Brain pericyte (primary cell): ENCODE results near the gene SERGEF.

Experiments used
- DNase-seq: peaks from one replicate; pipeline ENCODE4 v3.0.0-alpha.2; 2012; ENCODE audit warnings: low read depth, low spot score

SERGEF gene

GRCh38 chr11:18012906-18013781 is at the start of gene SERGEF:
TSS of gene SERGEF (minus strand) at chr11:18013047. CDS start at chr11:18013010, 37 bp downstream.
- no peak for DNase-seq

DNA sequence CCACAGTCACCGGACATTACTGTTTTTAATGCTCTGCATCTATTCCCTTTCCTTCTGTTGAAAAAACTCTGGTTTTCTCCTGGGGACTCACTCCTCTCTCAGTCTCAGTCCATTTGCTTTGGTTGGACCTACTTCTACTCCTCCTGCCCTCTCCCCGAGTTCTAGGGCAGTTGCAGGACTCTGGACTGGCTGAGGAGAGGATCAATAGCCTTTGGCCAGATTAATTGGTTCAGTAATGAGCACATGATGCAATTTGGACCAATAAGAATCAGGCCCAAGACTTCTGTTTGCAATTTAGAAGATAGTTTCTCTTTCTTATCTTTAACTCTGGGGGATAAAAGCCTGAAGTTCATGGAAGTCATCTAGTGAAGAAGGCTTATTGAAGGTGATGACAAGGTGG is 48.5 kb upstream of the SERGEF start:
- no peak for DNase-seq

- no peak for DNase-seq
These were observed 43.8 kb upstream of the SERGEF start for GRCh38 chr11:18056561-18057181.

GRCh38 chr11:18054511-18055103 is 41.8 kb upstream of the SERGEF start:
- DNase-seq, result no peak

- no peak for DNase-seq
These were observed 38.0 kb upstream of the SERGEF start for GRCh38 chr11:18050848-18051247.

- DNase-seq, result no peak
These were observed 33.4 kb upstream of the SERGEF start, which contains the start of gene TPH1 for GRCh38 chr11:18046116-18046777. TSS of gene TPH1 (minus strand) at chr11:18046269. CDS start at chr11:18040762, 5,507 bp downstream.

DNA sequence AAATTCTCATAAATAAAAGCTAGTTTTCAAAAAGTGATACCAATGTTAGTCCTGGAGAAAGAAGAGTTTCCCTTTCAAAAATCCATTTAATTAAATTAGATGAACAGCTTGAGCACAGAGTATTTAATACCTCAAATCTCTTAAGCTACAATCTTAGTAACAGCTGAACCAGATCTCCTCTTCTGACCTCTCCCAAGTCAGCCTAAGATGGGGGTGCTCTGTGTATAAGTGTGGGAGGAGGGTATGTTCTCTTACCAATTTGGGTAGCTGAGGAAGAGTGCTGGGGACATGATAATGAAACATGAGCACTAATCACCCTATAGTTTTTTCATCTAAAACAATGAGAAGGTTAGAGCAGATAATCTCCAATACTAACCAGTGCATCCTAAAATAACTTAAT is 23.6 kb upstream of the SERGEF start:
- no peak for DNase-seq

- DNase-seq, result no peak
These were observed 14.6 kb upstream of the SERGEF start for GRCh38 chr11:18027475-18027874.

GRCh38 chr11:18022419-18022818 is 9.6 kb upstream of the SERGEF start:
- no peak for DNase-seq

GRCh38 chr11:18019650-18020049 is 6.8 kb upstream of the SERGEF start:
- DNase-seq, result no peak

DNA sequence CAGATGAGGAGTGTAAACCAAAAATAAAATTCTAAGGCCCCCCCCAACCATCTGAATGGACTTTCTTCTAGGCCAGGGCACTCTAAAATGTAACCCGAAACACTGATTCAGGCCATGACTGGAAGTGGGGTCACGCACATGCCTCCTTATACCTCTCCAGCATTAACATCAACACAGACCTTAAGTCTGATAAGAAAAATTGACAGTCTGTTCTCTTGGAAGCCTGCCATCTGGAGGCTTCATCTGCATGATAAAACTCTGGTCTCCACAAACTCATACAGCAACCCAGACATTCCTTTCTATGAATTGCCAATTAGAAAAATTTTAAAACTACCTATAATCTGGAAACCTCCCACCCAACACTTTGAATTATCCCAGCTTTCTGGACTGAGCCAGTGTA is 3.9 kb upstream of the SERGEF start:
- DNase-seq, result no peak

- DNase-seq, result no peak
These were observed 2.0 kb upstream of the SERGEF start for GRCh38 chr11:18014876-18015275.

DNA sequence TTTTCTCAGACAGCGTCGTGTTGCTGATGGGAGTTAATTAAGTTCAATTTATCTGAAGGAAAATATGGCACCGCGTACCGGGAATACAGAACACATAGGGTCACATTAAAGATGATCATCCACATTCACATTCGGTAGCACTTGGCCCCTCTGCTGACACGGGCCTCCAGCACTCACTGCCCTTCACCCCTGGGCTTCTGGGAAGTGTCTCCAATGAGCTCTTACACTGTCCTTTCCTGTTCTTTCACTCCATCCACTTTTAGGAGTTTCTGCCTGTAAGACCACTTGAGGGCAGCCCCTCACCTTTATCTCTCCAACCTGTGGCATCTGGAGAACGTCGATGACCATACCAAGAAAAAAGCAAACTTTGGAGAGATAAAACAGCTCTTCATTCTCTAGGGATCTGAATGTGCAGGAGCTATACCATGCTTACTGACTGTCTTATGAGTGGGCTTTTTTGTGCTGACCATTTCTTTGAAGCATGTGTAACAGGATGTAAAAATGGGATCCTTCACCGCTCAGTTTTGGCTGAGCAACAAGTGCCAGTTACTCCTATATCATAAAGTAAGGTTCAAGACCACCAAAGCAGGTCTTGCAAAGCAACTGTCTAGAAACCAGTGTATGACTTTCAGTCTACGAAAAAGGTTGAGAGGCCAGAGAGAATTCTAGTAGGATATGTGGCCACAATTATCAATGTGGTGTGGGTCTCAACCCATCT is 1.1 kb upstream of the SERGEF start:
- no peak for DNase-seq

DNA sequence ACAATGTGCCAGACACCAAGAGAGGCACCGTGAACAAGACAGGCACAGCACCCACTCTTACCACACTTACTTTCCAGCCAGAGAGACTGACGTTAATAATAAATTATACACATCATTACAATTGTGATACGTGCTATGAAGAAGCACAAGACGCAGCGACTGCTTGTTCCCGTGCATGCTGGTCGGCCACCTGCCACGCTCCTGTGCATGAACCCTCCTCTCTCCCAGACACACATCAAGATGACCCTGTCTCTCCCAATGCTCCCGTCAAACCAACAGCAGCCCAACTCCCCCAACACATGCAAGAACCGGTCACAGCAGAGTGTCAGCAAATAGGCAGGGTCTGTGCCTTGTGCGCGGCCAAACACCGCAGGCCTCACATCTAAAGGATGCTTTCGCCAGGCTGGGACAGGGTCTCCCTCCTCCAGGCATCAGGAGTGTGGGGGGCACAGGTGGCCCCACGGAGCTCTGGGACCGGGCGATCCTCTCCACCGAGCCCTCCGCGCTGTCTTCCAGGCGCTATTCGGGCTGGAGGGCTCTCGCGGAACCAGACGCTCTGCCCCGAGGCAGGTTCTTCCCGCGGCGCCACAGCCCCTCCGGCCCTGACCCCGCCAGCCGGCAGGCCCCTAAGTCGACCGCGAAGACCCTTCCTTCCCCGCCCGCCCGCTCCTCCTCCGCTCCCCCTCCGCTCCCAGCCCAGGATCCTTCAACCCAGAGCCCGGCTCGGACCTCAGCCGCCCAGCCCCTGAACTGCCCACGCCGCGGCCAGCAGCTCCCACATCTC is 533 bp downstream of the SERGEF start:
- DNase-seq, result no peak

DNA sequence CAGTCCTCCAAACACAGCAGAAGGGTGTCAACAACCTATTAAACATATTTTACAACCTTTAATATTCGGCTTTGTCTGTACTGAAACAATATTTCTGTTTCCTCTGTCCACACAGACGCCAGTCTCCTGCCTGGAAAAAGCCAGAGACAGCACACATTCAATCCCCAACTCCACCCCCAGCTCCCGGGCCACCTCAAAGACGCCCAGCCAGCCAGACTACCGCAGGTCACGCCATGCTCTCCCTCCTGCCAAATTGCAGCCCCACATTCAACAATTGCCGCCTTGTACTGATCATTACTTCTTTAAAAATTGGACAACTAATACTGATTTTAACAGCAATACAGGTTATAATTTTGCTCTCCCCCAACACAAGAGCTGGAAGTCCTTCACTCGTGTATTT is 1.2 kb downstream of the SERGEF start:
- DNase-seq, result no peak

GRCh38 chr11:18010977-18011586 is 1.8 kb downstream of the SERGEF start:
- DNase-seq, result no peak

- DNase-seq, result no peak
These were observed 2.7 kb downstream of the SERGEF start for GRCh38 chr11:18010121-18010670.

DNA sequence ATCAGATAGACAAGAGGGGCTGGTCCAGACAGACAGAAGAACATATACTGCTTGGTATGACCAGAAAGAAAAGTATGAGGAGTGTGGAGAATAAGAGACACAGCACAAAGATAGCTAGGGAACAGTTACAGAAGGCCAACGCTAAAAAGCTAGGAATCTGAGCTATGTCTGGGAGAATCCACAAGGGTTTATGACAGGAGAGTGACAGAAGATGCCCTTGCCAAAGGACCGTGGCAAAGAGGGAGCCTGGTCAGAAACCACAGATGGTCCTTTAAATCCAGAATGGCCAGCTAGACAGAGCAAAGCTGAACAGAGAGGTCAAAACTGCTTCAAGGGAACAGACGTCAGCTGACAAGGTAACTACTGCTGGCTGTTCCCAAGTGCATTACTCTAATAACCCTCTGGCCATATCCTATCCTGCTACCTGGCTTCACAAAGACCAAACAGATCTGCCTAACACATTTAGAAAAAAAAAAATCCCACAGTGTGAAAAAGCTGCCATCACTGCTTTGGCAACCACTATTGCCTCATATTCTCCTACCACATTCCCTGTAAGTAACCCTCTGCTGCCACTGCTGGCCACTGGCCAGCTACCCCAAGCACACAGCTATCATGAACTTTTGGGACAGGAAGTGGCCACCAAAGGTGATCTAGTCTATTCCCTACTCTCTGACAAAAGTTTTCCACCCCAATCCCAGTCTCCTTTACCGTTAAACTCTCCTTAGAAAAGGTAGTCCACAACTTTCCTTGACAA is 7.3 kb downstream of the SERGEF start:
- DNase-seq, result no peak

DNA sequence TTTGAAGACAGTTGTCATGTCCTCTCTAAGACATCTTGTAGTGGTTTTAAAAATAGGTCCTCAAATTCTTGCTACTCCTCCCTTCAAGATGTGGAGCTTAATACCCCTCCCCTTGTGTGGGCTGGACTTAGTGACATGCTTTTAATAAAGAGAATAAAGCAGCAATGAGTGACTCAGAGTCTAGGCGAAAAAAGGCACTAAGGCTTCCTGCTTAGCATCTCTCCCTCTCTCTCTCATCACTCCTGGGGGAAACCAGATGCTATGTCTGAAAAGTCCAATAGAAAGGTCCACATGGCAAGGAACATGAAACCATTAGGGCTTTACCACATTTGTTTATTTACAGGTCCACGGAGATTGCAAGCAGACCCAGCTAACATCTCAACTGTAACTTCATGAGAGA is 11.7 kb downstream of the SERGEF start:
- no peak for DNase-seq
